ENCODE results near the gene PA2G4.
"Not testable (repeated sequence)": the region's sequence is repeated elsewhere in the genome, so short reads cannot be mapped to it uniquely, and the experiment has no call there.

Gene PA2G4

DNA sequence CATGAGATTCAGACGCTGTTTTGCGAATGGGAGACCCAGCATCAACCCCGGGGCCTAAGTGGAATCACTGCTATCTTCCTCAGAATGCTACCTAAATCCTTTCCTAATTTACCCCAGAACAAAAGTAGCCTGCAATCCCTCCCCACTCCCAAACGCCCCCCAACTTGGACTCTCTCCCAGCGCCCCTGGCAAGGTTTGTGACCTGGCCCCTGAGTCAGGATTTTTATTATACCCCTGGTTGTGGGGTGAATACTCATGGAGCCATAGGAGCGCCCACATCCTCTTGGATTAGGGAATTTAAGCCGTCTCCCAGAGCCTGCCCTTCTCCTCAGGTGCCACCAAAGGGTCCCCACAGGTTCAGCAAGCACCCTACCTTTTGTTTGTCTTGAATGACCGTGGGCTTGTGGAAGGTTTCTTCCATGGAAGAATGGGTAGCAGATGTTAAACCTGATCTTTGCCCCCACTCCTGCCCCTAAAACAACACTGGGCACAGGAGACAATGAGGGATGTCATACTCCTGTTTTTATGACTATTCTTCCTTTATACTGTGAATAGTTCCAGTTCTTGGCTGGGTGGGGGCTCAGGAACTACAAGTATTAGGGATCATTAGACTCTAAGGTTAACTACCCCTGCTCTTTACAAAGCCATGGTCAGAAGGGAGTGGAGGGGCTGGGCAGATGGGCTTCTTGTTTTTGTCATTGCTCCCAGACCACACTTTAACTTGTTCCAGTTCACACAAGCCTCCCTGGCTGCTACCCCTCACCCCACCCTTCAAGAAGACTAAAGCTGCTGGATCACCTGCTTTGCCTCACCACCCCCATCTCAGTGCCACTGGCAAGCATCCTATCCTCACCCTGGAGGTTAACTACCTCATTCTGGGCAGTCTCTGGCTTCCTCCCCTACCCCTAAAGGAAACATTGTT is 48.7 kb downstream of the PA2G4 start:
- DNase-seq (ENCODE audit: low read depth in 2 of 2), result no peak

DNA sequence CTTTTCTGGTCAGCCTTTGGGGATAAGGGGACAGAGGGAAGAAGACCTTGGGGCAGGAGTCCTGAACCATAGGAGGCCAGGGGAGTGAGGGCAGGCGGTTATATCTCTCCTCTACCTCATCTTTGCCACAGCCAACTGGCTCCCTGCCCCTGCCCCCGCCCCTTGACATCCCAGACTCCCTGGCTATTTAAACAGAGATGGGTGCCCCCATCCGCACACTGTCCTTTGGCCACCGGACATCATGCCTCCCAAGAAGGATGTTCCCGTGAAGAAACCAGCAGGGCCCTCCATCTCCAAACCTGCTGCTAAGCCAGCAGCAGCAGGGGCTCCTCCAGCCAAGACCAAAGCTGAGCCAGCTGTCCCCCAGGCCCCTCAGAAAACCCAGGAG is 49.3 kb downstream of the PA2G4 start:
- no peak for DNase-seq (ENCODE audit: low read depth in 2 of 2)

DNA sequence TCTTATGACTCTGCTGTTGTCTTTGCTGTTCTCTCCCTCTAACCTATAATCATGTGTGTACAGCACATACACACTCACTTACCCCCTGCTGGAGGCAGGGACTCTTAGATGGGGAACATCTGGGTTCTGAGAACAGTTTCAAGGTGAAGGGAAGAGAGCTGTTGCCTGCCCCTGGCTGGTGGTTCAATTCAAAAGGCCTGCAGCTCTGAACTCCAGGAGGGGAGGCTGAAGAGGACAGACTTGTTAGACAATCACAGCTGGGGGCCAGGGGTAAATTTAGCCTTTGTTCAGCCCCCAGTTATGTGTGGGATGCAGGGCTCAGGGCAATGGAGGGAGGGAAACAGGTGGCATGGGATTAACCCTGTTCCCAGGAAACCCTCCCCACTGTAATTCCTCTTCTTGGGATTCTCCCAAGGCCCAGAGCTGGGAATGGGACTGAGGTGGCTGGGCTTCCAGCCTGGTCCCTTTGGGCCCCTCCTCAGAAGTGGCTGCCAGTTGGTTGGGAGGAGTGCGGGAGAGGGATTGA is 50.0 kb downstream of the PA2G4 start:
- DNase-seq (ENCODE audit: low read depth in 2 of 2), result no peak

DNA sequence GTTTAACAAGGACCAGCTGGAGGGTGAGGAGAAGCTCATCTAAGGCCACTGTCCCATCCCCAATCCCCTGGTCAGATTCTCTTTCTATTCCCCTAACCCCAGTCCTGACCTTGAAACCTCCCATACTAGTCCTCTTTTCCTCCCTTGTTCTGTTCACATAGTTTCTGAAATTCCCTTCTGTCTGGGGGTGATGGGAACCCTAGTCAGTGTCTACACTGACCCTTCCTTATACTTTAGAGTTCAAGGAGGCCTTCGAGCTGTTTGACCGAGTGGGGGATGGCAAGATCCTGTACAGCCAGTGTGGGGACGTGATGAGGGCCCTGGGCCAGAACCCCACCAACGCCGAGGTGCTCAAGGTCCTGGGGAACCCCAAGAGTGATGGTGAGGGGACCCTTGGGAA is 50.5 kb downstream of the PA2G4 start:
- no peak for DNase-seq (ENCODE audit: low read depth in 2 of 2)

- no peak for DNase-seq (ENCODE audit: low read depth in 2 of 2)
Measured at GRCh38 chr12:56155256-56155845, 51.0 kb downstream of the PA2G4 start.

- DNase-seq (ENCODE audit: low read depth in 2 of 2), result not testable (repeated sequence)
Measured at GRCh38 chr12:56156464-56157200, 52.3 kb downstream of the PA2G4 start.

DNA sequence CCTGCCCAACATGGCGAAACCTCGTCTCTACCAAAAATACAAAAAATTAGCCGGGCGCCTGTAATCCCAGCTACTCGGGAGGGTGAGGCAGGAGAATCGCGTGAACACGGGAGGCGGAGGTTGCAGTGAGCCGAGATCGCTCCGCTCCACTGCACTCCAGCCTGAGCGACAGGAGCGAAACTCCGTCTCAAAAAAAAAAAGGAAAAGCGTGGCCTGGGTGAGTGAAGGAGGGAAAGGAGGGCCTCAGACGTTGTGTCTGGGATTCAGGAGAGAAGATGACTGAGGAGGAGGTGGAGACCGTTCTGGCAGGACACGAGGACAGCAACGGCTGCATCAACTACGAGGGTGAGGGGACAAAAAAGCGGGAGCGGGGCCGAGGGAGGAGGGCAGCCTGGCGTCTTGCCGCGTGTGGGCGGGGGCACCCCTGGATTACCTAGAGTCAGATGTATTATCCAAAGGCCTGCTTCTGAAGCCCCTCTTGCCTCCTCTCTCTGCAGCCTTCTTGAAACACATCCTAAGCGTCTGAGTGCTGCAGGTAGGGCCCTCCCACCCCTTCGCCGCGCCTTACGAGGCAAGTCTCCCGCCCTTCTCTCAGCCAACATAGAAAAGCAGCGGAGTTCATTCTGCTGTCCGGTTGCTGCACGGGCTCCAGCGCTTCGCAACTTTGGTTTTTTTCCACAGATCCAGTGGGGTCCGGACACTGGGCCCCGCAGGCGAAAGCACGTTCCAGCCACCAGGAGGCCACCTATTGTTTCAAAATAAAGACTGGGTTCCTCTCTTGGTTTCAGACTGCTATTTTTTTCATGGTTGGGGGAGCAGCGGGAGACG is 53.1 kb downstream of the PA2G4 start:
- peak in 1 of 2 donors; percentile 4 for DNase-seq (ENCODE audit: low read depth in 2 of 2)

DNA sequence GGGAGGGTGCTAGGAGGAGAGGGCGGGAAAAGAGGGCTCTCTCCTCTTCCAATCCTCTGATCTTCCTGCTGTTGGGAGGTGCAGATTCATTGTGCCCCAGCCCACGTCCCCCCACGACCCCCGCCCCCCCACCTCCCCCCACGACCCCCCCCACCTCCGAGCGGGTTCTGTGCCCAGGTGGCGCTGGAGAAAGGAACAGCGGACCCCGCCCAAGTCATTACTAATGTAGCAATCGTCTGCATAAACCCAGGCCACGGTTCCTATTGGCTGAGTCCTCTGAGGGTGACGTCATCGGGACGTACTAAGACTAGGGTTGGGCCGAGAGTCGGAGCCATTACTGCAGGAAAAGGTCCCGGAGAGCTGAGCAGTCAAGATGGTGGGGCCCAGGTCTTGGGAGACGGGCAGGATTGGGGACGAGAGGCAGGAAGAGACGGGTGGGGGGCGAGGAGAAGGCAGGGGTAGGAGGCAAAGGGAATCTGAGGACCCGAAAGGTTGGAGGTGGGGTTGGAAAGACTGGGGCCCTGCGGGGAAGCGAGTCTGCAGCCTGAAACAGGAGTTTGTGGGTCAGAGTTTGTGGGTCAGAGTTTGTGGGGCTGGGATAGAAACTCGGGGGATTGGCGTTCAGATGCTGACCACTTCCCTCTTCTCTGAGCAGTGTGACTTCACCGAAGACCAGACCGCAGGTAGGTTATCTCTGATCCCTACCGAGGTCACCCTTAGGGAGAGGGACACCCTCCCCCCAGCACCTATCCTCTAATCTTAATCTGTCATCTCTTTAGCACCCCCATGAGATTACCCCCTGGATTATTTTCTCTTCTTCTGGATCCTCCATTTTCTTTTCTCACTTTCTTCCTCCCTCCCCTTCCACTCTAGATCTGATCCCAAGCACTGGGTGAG is 53.9 kb downstream of the PA2G4 start, which contains the start of gene MYL6:
Gene MYL6 (plus strand): TSS at position 331 of the 897 bp plus-strand sequence. CDS start 43 bp downstream, at position 374.
- DNase-seq (ENCODE audit: low read depth in 2 of 2), result peak; percentile 67 to 87

DNA sequence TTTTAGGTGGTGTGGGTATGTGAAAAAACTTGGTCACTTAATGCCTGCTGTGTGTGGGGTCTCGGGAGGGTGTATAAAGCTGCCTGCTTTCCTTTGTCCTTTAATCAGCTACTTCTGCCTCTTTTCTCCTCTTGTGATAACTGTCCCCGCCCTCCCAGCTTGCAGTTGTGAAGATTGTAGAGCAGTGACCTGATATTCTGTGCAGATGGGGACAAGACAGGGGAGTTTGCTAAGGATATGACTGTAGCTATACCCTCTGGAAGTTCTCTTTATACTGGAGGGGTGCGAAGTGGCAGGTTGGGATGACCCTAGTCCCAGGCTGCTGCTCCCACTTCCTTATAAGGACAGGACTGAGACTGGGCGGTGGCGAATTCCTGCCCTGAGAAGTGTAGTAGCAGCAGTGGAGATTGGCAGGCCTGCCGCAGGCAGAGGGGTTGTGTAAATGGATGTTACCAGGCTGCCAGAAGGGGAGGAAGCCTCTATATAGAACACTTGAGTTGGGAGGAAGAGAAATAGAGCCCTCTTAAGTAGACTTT is 54.6 kb downstream of the PA2G4 start:
- no peak for DNase-seq (ENCODE audit: low read depth in 2 of 2)

DNA sequence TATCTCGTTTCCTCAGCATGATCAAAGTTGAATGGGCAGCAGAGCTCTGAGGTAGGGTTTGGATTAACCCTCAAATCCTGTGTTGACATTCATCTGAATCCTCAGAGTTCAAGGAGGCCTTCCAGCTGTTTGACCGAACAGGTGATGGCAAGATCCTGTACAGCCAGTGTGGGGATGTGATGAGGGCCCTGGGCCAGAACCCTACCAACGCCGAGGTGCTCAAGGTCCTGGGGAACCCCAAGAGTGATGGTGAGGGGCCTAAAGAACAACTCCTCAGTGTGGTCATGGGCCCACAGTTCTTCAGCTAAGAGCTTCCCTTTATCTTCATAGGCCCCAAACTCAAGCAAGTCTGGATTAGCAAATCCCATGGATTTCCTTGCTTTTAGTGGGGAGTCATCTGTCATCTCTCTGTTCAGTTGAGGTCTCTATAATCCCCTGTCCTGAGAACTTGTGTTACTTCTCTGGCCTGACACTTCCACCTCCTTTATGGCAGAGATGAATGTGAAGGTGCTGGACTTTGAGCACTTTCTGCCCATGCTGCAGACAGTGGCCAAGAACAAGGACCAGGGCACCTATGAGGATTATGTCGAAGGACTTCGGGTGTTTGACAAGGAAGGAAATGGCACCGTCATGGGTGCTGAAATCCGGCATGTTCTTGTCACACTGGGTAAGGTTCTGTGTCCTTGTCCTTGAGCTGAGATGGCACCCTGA is 55.3 kb downstream of the PA2G4 start:
- no peak for DNase-seq (ENCODE audit: low read depth in 2 of 2)

DNA sequence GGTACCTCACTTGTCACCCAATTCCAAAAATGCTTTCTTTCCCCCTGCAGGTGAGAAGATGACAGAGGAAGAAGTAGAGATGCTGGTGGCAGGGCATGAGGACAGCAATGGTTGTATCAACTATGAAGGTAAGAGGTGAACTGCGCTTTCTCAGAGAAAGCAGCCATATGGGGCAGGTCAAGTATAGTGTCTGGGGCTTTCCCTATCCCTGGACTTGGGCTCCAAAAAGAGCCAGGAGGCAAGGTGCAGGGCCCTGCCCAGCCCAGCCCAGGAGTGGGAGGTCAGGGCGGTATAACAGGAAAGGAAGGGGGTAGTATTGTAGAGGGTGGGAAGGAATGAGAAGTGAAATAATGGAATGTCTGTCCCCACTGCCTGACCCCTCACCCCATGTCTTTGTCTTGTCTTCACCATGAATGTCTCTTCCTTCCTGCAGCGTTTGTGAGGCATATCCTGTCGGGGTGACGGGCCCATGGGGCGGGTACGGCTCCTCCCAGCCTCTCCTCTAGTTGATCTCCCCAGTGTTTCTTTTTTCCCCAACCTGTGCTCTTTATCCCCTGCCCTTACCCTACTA is 55.9 kb downstream of the PA2G4 start:
- peak; percentile 16 to 24 for DNase-seq (ENCODE audit: low read depth in 2 of 2)

GRCh38 chr12:56160894-56161689 is 56.7 kb downstream of the PA2G4 start:
- no peak for DNase-seq (ENCODE audit: low read depth in 2 of 2)

GRCh38 chr12:56161690-56162351 is 57.5 kb downstream of the PA2G4 start:
- no peak for DNase-seq (ENCODE audit: low read depth in 2 of 2)

DNA sequence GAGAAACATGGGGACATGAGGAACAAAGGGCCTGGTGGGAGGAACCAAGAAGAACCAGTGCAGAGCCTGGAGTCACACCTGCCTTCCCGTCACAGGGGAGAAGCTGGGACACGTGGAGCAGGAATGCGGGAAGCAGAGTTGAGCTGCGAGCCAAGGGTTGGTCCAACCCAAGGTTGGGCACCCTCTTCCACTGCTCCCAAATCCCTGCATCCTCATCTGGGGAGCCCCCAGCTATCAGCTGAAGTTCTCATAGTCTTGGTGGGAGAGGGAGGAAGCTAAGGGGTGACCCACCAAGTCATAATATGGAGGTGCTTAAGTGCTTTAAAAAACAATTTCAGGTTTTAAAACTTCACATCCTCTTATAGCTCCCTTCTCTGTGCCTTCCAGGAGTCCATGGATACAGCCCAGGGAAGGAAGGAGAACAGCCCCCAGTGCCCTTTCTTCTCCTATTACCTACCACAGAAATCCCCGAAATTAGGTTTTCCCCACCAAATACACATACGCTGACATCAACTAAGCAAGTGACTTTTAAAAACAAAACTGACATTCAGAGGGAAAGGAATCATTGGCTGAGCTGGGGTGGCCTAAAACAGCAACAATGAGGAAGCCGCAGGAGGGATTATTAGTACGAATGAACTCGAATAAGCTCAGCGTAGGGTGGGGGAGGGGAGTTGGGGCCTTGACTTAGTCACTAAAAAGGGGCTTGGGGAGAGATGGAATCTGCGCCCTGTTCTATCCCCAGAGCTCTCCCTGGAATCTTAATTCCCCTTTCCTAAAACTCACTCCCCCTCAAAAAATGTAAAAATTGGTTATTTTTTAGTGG is 58.3 kb downstream of the PA2G4 start:
- DNase-seq (ENCODE audit: low read depth in 2 of 2), result no peak
